Gastroesophageal sphincter (tissue), 3 donors: ENCODE results near the gene SLC30A3.

Source experiments
- CTCF ChIP-seq, 4 experiments: fragments of 200-600 bp in 2 of 4; fragments of 450-650 bp in 2 of 4; sonication (generic) in 1 of 4; IDR thresholded peaks; one replicate each; pipeline ENCODE4 v1.5.1; 2017 to 2019; ENCODE audit warnings: antibody characterized with exemption in 4 of 4, mild to moderate bottlenecking in 2 of 4, moderate library complexity in 2 of 4
- EP300 ChIP-seq: sonication (generic); formaldehyde crosslinking; IDR thresholded peaks from one replicate; pipeline ENCODE4 v1.6.1; 2017; ENCODE audit warnings: antibody characterized with exemption, mild to moderate bottlenecking
- POLR2A ChIP-seq, 2 donors: fragments of 450-650 bp; IDR thresholded peaks; one replicate each; pipeline ENCODE4 v1.6.1; 2017; ENCODE audit warnings: antibody characterized with exemption in 2 of 2, mild to moderate bottlenecking in 2 of 2, moderate library complexity in 1 of 2
- POLR2AphosphoS5 ChIP-seq: sonication (generic); formaldehyde crosslinking; IDR thresholded peaks from one replicate; pipeline ENCODE4 v1.6.1; 2017; ENCODE audit warnings: antibody characterized with exemption

- no peak for TF ChIP-seq CTCF (IDR thresholded peaks at IDR 0.05)
- no peak for TF ChIP-seq POLR2AphosphoS5
- no peak for TF ChIP-seq EP300
- no peak for TF ChIP-seq POLR2A (IDR thresholded peaks at IDR 0.05)
These were observed 56.5 kb downstream of the SLC30A3 start for GRCh38 chr2:27206346-27206745.
